HEK293 (cell line): ENCODE results near the gene KCNIP4.

Source experiments
- CTCF ChIA-PET: fragments of 350-600 bp; formaldehyde crosslinking; extraction: SDS; loops from one replicate; lab custom pipeline; 2021; ENCODE audit warnings: antibody characterized with exemption; lab: Yijun Ruan, JAX
- POLR2A ChIA-PET: fragments of 300-600 bp; formaldehyde crosslinking; extraction: SDS; loops from one replicate; lab custom pipeline; 2020; ENCODE audit warnings: antibody characterized with exemption, inconsistent platforms; lab: Yijun Ruan, JAX
- H3K27ac ChIP-seq: fragments of 200-500 bp; sonication (Bioruptor generic); 2 replicates; pipeline ENCODE4 v1.5.1; 2014; ENCODE audit warnings: low read depth, low read length, control low read depth, inconsistent platforms; ENCODE audit errors: extremely low read depth
- H3K36me3 ChIP-seq, 2 experiments: fragments of 200-500 bp in 1 of 2; sonication (Bioruptor generic) in 1 of 2; 1 replicate in 1 of 2; 2 replicates in 1 of 2; pipeline ENCODE4 v1.5.1; 2014 to 2017; ENCODE audit warnings: inconsistent platforms in 2 of 2, low read length in 2 of 2; ENCODE audit not compliant: control insufficient read depth in 2 of 2, insufficient read depth in 1 of 2
- H3K4me1 ChIP-seq: fragments of 200-500 bp; sonication (Bioruptor generic); 2 replicates; pipeline ENCODE4 v1.5.1; 2014; ENCODE audit warnings: mild to moderate bottlenecking, low read length, inconsistent platforms; ENCODE audit not compliant: control insufficient read depth, insufficient read depth
- H3K4me3 ChIP-seq: 2 replicates; pipeline ENCODE4 v1.5.1; 2011; ENCODE audit warnings: low read depth, mild to moderate bottlenecking, control low read depth, low read length, moderate library complexity
- H3K9me3 ChIP-seq: fragments of 200-500 bp; sonication (Bioruptor generic); 2 replicates; pipeline ENCODE4 v1.5.1; 2014; ENCODE audit warnings: low read depth, low read length, inconsistent platforms; ENCODE audit not compliant: control insufficient read depth, insufficient read depth
- HOXC10 ChIP-seq: sonication (generic); formaldehyde crosslinking; IDR thresholded peaks from 2 replicates; pipeline ENCODE4 v1.8.1; 2023; ENCODE audit warnings: mild to moderate bottlenecking, missing genetic modification reagents
- REPIN1 ChIP-seq: fragments of 450-650 bp; formaldehyde crosslinking; IDR thresholded peaks from 2 replicates; pipeline ENCODE4 v1.5.1; 2017; ENCODE audit warnings: missing biosample characterization, missing genetic modification characterization, low read depth
- ZBTB21 ChIP-seq: fragments of 450-650 bp; formaldehyde crosslinking; IDR thresholded peaks from 2 replicates; pipeline ENCODE4 v1.5.1; 2017; ENCODE audit warnings: missing biosample characterization, missing genetic modification characterization
- ZFP37 ChIP-seq: fragments of 450-650 bp; formaldehyde crosslinking; IDR thresholded peaks from 2 replicates; pipeline ENCODE4 v1.5.1; 2016; ENCODE audit warnings: missing biosample characterization, missing genetic modification characterization
- ZFP41 ChIP-seq: fragments of 450-650 bp; formaldehyde crosslinking; IDR thresholded peaks from 2 replicates; pipeline ENCODE4 v1.5.1; 2016; ENCODE audit warnings: missing biosample characterization, missing genetic modification characterization, borderline replicate concordance
- ZNF133 ChIP-seq: fragments of 450-650 bp; formaldehyde crosslinking; IDR thresholded peaks from 2 replicates; pipeline ENCODE4 v1.5.1; 2016; ENCODE audit warnings: missing biosample characterization, missing genetic modification characterization
- ZNF138 ChIP-seq: fragments of 450-650 bp; formaldehyde crosslinking; IDR thresholded peaks from 2 replicates; pipeline ENCODE4 v1.5.1; 2016; ENCODE audit warnings: missing biosample characterization, missing genetic modification characterization, borderline replicate concordance
- ZNF174 ChIP-seq: fragments of 450-650 bp; formaldehyde crosslinking; IDR thresholded peaks from 2 replicates; pipeline ENCODE4 v1.5.0; 2017; ENCODE audit warnings: missing biosample characterization, mild to moderate bottlenecking, missing genetic modification characterization
- ZNF221 ChIP-seq: fragments of 450-650 bp; formaldehyde crosslinking; IDR thresholded peaks from 2 replicates; pipeline ENCODE4 v1.5.1; 2017; ENCODE audit warnings: missing biosample characterization, missing genetic modification characterization, borderline replicate concordance
- ZNF335 ChIP-seq: fragments of 450-650 bp; formaldehyde crosslinking; conservative IDR thresholded peaks from 2 replicates; pipeline ENCODE4 v1.5.1; 2016; ENCODE audit warnings: missing biosample characterization, missing genetic modification characterization
- ZNF354C ChIP-seq: fragments of 450-650 bp; formaldehyde crosslinking; IDR thresholded peaks from 2 replicates; pipeline ENCODE4 v1.5.1; 2016; ENCODE audit warnings: missing biosample characterization, missing genetic modification characterization, low read depth, borderline replicate concordance
- ZNF391 ChIP-seq: fragments of 450-650 bp; formaldehyde crosslinking; IDR thresholded peaks from 2 replicates; pipeline ENCODE4 v1.5.1; 2016; ENCODE audit warnings: low read depth, missing biosample characterization, missing genetic modification characterization, borderline replicate concordance
- ZNF423 ChIP-seq: fragments of 450-650 bp; formaldehyde crosslinking; IDR thresholded peaks from 2 replicates; pipeline ENCODE4 v1.5.1; 2016; ENCODE audit warnings: missing biosample characterization, missing genetic modification characterization
- ZNF433 ChIP-seq: fragments of 450-650 bp; formaldehyde crosslinking; IDR thresholded peaks from 2 replicates; pipeline ENCODE4 v1.5.1; 2016; ENCODE audit warnings: missing biosample characterization, missing genetic modification characterization, low read depth
- ZNF48 ChIP-seq: fragments of 450-650 bp; formaldehyde crosslinking; IDR thresholded peaks from 2 replicates; pipeline ENCODE4 v1.5.1; 2016; ENCODE audit warnings: missing biosample characterization, missing genetic modification characterization
- ZNF549 ChIP-seq: fragments of 450-650 bp; IDR thresholded peaks from 2 replicates; pipeline ENCODE4 v1.5.1; 2018; ENCODE audit warnings: missing biosample characterization, missing genetic modification characterization, mild to moderate bottlenecking, inconsistent platforms, moderate library complexity
- ZNF558 ChIP-seq: fragments of 450-650 bp; formaldehyde crosslinking; IDR thresholded peaks from 2 replicates; pipeline ENCODE4 v1.5.1; 2016; ENCODE audit warnings: missing biosample characterization, missing genetic modification characterization
- ZNF560 ChIP-seq: fragments of 450-650 bp; formaldehyde crosslinking; IDR thresholded peaks from 2 replicates; pipeline ENCODE4 v1.5.1; 2017; ENCODE audit warnings: missing biosample characterization, missing genetic modification characterization, borderline replicate concordance
- ZNF623 ChIP-seq: fragments of 450-650 bp; formaldehyde crosslinking; IDR thresholded peaks from 2 replicates; pipeline ENCODE4 v1.5.1; 2016; ENCODE audit warnings: missing biosample characterization, missing genetic modification characterization
- ZNF660 ChIP-seq: fragments of 450-650 bp; IDR thresholded peaks from 2 replicates; pipeline ENCODE4 v1.5.1; 2018; ENCODE audit warnings: missing biosample characterization, mild to moderate bottlenecking, missing genetic modification characterization
- ZNF670 ChIP-seq: fragments of 450-650 bp; formaldehyde crosslinking; IDR thresholded peaks from 2 replicates; pipeline ENCODE4 v1.5.1; 2016; ENCODE audit warnings: missing biosample characterization, missing genetic modification characterization, low read depth
- ZNF792 ChIP-seq: fragments of 450-650 bp; formaldehyde crosslinking; IDR thresholded peaks from 2 replicates; pipeline ENCODE4 v1.5.1; 2016; ENCODE audit warnings: missing biosample characterization, missing genetic modification characterization
- ZNF843 ChIP-seq: fragments of 450-650 bp; formaldehyde crosslinking; IDR thresholded peaks from 2 replicates; pipeline ENCODE4 v1.5.1; 2016; ENCODE audit warnings: missing biosample characterization, missing genetic modification characterization
- ZSCAN23 ChIP-seq: fragments of 450-650 bp; formaldehyde crosslinking; IDR thresholded peaks from 2 replicates; pipeline ENCODE4 v1.5.1; 2016; ENCODE audit warnings: missing biosample characterization, missing genetic modification characterization
- TF ChIP-seq, protein P1 (sequence below): fragments of 450-650 bp; formaldehyde crosslinking; IDR thresholded peaks from 2 replicates; pipeline ENCODE4 v1.5.1; 2017; ENCODE audit warnings: missing biosample characterization, missing genetic modification characterization
- TF ChIP-seq, protein P2 (sequence below): fragments of 450-650 bp; formaldehyde crosslinking; IDR thresholded peaks from 2 replicates; pipeline ENCODE4 v1.5.1; 2016; ENCODE audit warnings: missing biosample characterization, missing genetic modification characterization

The KCNIP4 gene

DNA sequence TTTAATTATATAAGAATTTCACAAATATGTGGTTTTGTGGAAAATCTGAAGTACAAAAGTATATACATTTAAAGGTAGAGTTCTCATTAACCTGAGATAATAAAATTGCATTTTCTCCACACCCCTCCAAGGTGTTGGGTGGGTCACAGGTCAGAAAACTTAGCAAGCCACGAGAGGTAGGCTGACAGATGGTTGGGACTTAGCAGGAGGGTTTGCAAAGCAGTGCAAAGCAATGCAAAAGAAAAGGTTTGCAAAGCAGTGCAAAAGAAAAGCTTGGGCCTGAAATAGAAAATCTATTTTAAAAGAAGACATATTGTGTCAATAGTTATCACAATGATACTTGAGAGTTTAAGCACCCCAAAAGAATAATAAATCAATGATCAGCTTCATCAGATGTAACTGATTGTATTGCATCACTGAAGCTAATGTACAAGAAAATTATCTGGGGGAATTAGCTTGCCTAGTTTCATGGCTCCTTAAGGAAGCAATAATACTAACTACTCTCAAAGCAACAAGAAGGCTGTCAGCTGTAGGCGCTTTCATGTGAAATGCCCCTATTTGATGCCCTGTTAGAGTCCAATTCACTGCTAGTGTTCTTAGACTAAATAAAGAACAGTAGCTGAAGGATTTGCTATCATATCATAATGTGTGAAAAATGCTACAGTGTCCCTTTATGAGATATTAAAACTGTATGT lies 319.5 kb downstream of the KCNIP4 start:
- H3K27ac ChIP-seq, result no peak overlapping the region
- ChIA-PET POLR2A (no interaction called here), CTCF (interaction anchor here (0.7 kb wide), 1 partner anchor 74 kb away, joined by 3 read pairs; no protein-coding TSS in a partner anchor)
- H3K4me3 ChIP-seq, result no peak overlapping the region
- no peaks in the 10 kb centered on the region for H3K4me1 ChIP-seq
- no peaks in the 10 kb centered on the region for H3K9me3 ChIP-seq
- TF ChIP-seq ZSCAN23 (tag by site-specific recombination) (no peak), ZNF670 (tag by site-specific recombination) (no peak), ZNF138 (tag by site-specific recombination) (no peak), ZNF391 (tag by site-specific recombination) (no peak), ZNF623 (tag by site-specific recombination) (no peak), ZNF335 (tag by site-specific recombination) (no peak), HOXC10 (no peak), REPIN1 (no peak), ZNF660 (tag by site-specific recombination) (no peak), ZNF221 (tag by site-specific recombination) (no peak), ZNF433 (no peak), ZNF843 (tag by site-specific recombination) (no peak), ZNF549 (tag by site-specific recombination) (no peak), ZNF354C (no peak), ZFP41 (tag by site-specific recombination) (no peak)
- TF ChIP-seq, protein P1, sequence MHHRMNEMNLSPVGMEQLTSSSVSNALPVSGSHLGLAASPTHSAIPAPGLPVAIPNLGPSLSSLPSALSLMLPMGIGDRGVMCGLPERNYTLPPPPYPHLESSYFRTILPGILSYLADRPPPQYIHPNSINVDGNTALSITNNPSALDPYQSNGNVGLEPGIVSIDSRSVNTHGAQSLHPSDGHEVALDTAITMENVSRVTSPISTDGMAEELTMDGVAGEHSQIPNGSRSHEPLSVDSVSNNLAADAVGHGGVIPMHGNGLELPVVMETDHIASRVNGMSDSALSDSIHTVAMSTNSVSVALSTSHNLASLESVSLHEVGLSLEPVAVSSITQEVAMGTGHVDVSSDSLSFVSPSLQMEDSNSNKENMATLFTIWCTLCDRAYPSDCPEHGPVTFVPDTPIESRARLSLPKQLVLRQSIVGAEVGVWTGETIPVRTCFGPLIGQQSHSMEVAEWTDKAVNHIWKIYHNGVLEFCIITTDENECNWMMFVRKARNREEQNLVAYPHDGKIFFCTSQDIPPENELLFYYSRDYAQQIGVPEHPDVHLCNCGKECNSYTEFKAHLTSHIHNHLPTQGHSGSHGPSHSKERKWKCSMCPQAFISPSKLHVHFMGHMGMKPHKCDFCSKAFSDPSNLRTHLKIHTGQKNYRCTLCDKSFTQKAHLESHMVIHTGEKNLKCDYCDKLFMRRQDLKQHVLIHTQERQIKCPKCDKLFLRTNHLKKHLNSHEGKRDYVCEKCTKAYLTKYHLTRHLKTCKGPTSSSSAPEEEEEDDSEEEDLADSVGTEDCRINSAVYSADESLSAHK (tag by site-specific recombination), result no peak
- TF ChIP-seq, protein P2, sequence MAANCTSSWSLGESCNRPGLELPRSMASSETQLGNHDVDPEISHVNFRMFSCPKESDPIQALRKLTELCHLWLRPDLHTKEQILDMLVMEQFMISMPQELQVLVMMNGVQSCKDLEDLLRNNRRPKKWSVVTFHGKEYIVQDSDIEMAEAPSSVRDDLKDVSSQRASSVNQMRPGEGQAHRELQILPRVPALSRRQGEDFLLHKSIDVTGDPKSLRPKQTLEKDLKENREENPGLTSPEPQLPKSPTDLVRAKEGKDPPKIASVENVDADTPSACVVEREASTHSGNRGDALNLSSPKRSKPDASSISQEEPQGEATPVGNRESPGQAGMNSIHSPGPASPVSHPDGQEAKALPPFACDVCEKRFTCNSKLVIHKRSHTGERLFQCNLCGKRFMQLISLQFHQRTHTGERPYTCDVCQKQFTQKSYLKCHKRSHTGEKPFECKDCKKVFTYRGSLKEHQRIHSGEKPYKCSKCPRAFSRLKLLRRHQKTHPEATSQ, result no peak
- no peaks in the 10 kb centered on the region for H3K36me3 ChIP-seq

DNA sequence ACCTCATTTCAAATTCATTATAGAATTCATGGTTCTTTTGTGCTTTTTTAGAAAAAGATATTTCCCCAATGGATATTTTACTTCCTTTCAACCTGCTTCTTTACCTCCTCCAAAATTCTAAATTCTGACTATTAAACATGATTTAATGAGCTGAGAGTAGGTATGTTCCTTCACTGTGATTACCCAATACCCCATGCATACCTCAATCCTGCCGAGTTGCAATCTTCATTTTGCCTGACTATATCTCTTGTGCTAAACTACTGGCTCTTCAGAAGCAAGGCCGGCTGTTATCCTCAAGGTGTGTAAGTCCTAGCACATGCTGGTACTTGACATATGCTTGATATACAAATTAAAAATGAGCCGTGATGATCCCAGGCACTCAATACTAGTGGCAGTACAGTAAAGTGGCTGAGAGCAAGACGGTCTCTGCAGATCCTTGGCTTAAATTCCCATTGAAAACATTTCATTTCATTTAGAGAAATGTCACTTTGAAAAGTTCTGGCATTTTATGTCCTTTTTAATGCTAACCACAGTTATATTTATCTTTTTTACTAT lies 320.4 kb downstream of the KCNIP4 start:
- CTCF ChIA-PET, result no interaction called here
- no peak overlapping the region for H3K4me3 ChIP-seq
- no peaks in the 10 kb centered on the region for H3K36me3 ChIP-seq
- H3K27ac ChIP-seq, result no peak overlapping the region
- TF ChIP-seq ZNF558 (tag by site-specific recombination) (no peak), ZFP37 (tag by site-specific recombination) (no peak), ZNF670 (tag by site-specific recombination) (no peak), ZNF48 (tag by site-specific recombination) (no peak), ZNF133 (tag by site-specific recombination) (no peak), ZNF792 (tag by site-specific recombination) (no peak), ZBTB21 (no peak), ZNF560 (tag by site-specific recombination) (no peak), ZNF174 (tag by site-specific recombination) (no peak), ZNF423 (no peak)
- TF ChIP-seq, all 188 proteins: peak for 0
- no peaks in the 10 kb centered on the region for H3K4me1 ChIP-seq
- no peaks in the 10 kb centered on the region for H3K9me3 ChIP-seq
- POLR2A ChIA-PET, result no interaction called here
